HepG2 (cell line): ENCODE measurements around the gene HAUS1. TPM values are rescaled to one million over a fixed set of nuclear protein-coding genes. Genes with fewer than 3 reads are reported as not detected.

Experiments used
- ARNT2 ChIP-seq: sonication (generic); formaldehyde crosslinking; IDR thresholded peaks from 2 replicates; pipeline ENCODE4 v1.8.0; 2022; ENCODE audit warnings: mild to moderate bottlenecking, low read depth, missing genetic modification reagents, moderate library complexity
- CHCHD3 ChIP-seq: sonication (generic); formaldehyde crosslinking; IDR thresholded peaks from 2 replicates; pipeline ENCODE4 v1.8.0; 2022; ENCODE audit warnings: mild to moderate bottlenecking, missing genetic modification reagents, moderate library complexity
- DPF2 ChIP-seq: sonication (generic); formaldehyde crosslinking; IDR thresholded peaks from 2 replicates; pipeline ENCODE4 v1.4.0; 2020; ENCODE audit warnings: mild to moderate bottlenecking, low read depth, missing genetic modification reagents, borderline replicate concordance
- DRAP1 ChIP-seq: IDR thresholded peaks from 2 replicates; pipeline ENCODE4 v1.6.1; 2016; ENCODE audit warnings: missing genetic modification reagents, missing compliant biosample characterization
- FOXC1 ChIP-seq: sonication (generic); formaldehyde crosslinking; IDR thresholded peaks from 2 replicates; pipeline ENCODE4 v1.8.0; 2022; ENCODE audit warnings: mild to moderate bottlenecking, missing genetic modification reagents, borderline replicate concordance
- GATAD2A ChIP-seq: IDR thresholded peaks from 2 replicates; pipeline ENCODE4 v1.6.1; 2016
- GZF1 ChIP-seq: sonication (generic); formaldehyde crosslinking; IDR thresholded peaks from 2 replicates; pipeline ENCODE4 v1.5.1; 2020; ENCODE audit warnings: mild to moderate bottlenecking, missing genetic modification reagents
- HMG20A ChIP-seq: IDR thresholded peaks from 2 replicates; pipeline ENCODE4 v1.6.1; 2016; ENCODE audit warnings: borderline replicate concordance
- JUND ChIP-seq: sonication (generic); formaldehyde crosslinking; IDR thresholded peaks from 2 replicates; pipeline ENCODE4 v1.8.0; 2022; ENCODE audit warnings: mild to moderate bottlenecking, missing genetic modification reagents
- KAT7 ChIP-seq: IDR thresholded peaks from 2 replicates; pipeline ENCODE4 v1.6.1; 2018; ENCODE audit warnings: borderline replicate concordance, missing compliant biosample characterization
- KLF9 ChIP-seq: IDR thresholded peaks from 2 replicates; pipeline ENCODE4 v1.6.1; 2016; ENCODE audit warnings: low read depth
- LCORL ChIP-seq, 2 experiments: fragments of 450-650 bp in 1 of 2; sonication (generic) in 1 of 2; formaldehyde crosslinking in 1 of 2; IDR thresholded peaks; 2 replicates each; pipeline versions ENCODE4 v1.5.0 to v1.6.1; 2017 to 2020; ENCODE audit warnings: antibody characterized with exemption in 1 of 2, missing genetic modification reagents in 1 of 2
- NFIB ChIP-seq: sonication (generic); formaldehyde crosslinking; IDR thresholded peaks from 2 replicates; pipeline ENCODE4 v1.9.0; 2021; ENCODE audit warnings: missing genetic modification reagents, mild to moderate bottlenecking, borderline replicate concordance
- PCBP1 ChIP-seq: fragments of 200-400 bp; formaldehyde crosslinking; IDR thresholded peaks from 2 replicates; pipeline ENCODE4 v1.6.1; 2017; ENCODE audit warnings: mild to moderate bottlenecking, low read depth, low read length, borderline replicate concordance
- SCMH1 ChIP-seq: sonication (generic); formaldehyde crosslinking; IDR thresholded peaks from 2 replicates; pipeline ENCODE4 v1.9.0; 2021; ENCODE audit warnings: missing genetic modification reagents, mild to moderate bottlenecking, borderline replicate concordance
- SP4 ChIP-seq: sonication (generic); formaldehyde crosslinking; IDR thresholded peaks from 2 replicates; pipeline ENCODE4 v1.8.1; 2023; ENCODE audit warnings: mild to moderate bottlenecking, missing genetic modification reagents
- SRF ChIP-seq: IDR thresholded peaks from 2 replicates; pipeline ENCODE4 v1.6.1; 2011; ENCODE audit warnings: mild to moderate bottlenecking, low read depth, low read length, moderate library complexity
- STAT5B ChIP-seq: sonication (generic); formaldehyde crosslinking; IDR thresholded peaks from 2 replicates; pipeline ENCODE4 v1.4.0; 2020; ENCODE audit warnings: missing genetic modification reagents
- TFDP1 ChIP-seq: IDR thresholded peaks from 2 replicates; pipeline ENCODE4 v1.6.1; 2016; ENCODE audit warnings: missing compliant biosample characterization, missing genetic modification reagents, borderline replicate concordance
- ZBTB42 ChIP-seq: sonication (generic); formaldehyde crosslinking; IDR thresholded peaks from 2 replicates; pipeline ENCODE4 v1.5.0; 2020; ENCODE audit warnings: mild to moderate bottlenecking, missing genetic modification reagents
- ZNF253 ChIP-seq: sonication (generic); formaldehyde crosslinking; IDR thresholded peaks from 2 replicates; pipeline ENCODE4 v1.8.0; 2022; ENCODE audit warnings: mild to moderate bottlenecking, missing genetic modification reagents, borderline replicate concordance
- ZNF704 ChIP-seq: sonication (generic); formaldehyde crosslinking; IDR thresholded peaks from 2 replicates; pipeline ENCODE4 v1.8.1; 2023; ENCODE audit warnings: mild to moderate bottlenecking, inconsistent platforms, moderate library complexity, missing genetic modification reagents, borderline replicate concordance
- ZNF766 ChIP-seq: sonication (generic); formaldehyde crosslinking; IDR thresholded peaks from 2 replicates; pipeline ENCODE4 v1.5.0; 2020; ENCODE audit warnings: missing genetic modification reagents, borderline replicate concordance
- polyA plus RNA-seq, 8 experiments: library from polyadenylated mRNA; depleted of rRNA in 3 of 8; stranded (reverse) in 7 of 8; unstranded in 1 of 8; fragments of >200 nt; fragmentation: Illumina TruSeq in 4 of 8; extraction: Trizol in 4 of 8; gene quantifications; 2 replicates each; pipeline versions ENCODE4 v1.2.1 to v1.2.3, GENCODE V29; 2011 to 2016; ENCODE audit warnings: low read depth in 4 of 8, missing spikeins in 1 of 8, mixed read lengths in 1 of 8; ENCODE audit not compliant: insufficient read depth in 1 of 8
- total RNA-seq, 5 experiments: library from RNA; depleted of rRNA; stranded (reverse); fragments of >200 nt; fragmentation: Illumina TruSeq; extraction: Trizol; gene quantifications; 2 replicates each; pipeline ENCODE4 v1.2.3, GENCODE V29; 2016; ENCODE audit warnings: low read depth in 1 of 5
- TF ChIP-seq, protein P1 (sequence below): sonication (generic); formaldehyde crosslinking; IDR thresholded peaks from 2 replicates; pipeline ENCODE4 v1.5.1; 2020; ENCODE audit warnings: missing genetic modification reagents, mild to moderate bottlenecking, borderline replicate concordance

HAUS1 gene
- total and polyA plus RNA-seq, 2 of the 13 experiments (the other 11 are each of a cell fraction or from before 2014, with no cell fraction given) = 20.6 to 59.2 TPM

DNA sequence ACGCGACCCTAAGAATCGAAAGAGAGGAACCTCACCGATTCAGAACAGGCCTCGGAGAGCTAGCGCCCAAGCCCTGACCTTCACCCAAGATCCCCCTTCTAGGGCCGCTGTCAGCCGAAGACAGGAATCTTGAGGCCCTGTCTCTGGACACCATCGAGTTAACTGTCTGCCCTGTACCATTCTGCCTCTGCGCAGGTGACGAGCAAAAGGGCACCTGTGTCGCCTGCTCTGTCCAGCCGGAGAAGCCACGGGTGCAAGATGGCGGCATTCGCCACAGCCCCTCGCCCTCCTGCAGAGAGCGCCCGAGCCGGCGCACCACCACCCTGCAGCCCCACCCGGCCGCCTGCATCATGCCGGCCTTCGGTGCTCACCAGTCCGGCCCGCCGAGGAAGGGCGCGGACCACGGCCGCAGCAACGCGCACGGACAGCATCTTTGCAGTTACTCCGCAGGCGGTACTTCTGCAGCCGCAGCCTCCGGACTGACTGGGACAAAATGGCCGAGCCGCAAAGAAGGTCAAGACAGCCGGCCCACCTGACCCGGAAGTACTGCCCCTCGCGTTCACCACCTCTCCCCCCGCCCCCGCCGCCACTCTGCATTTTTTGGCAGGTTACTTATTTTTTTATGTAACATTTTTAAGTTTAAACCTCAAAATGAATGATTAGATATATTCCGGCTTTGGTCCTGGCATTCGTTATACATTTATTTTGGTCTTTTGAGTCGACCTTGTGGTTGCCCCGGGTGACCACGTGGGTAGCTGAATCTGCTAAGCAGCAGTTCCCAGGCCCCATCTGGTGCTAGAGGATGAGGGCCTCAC, 6.2 kb upstream of the HAUS1 start, which contains the start of gene ATP5F1A (continued):
- TF ChIP-seq ZNF253 (CRISPR knock-in tag) = 0 out of 2 replicates have a peak, but pooled peaks have one; percentile 50
- no peak for TF ChIP-seq GZF1
- TF ChIP-seq HMG20A (CRISPR knock-in tag) = no peak
- TF ChIP-seq, protein P1, sequence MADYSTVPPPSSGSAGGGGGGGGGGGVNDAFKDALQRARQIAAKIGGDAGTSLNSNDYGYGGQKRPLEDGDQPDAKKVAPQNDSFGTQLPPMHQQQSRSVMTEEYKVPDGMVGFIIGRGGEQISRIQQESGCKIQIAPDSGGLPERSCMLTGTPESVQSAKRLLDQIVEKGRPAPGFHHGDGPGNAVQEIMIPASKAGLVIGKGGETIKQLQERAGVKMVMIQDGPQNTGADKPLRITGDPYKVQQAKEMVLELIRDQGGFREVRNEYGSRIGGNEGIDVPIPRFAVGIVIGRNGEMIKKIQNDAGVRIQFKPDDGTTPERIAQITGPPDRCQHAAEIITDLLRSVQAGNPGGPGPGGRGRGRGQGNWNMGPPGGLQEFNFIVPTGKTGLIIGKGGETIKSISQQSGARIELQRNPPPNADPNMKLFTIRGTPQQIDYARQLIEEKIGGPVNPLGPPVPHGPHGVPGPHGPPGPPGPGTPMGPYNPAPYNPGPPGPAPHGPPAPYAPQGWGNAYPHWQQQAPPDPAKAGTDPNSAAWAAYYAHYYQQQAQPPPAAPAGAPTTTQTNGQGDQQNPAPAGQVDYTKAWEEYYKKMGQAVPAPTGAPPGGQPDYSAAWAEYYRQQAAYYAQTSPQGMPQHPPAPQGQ (CRISPR knock-in tag) = no peak; the same call in 1 of the 2 replicates
- TF ChIP-seq PCBP1 = no peak
- peak; percentile 81 for TF ChIP-seq FOXC1 (CRISPR knock-in tag)
- no peak for TF ChIP-seq LCORL (IDR thresholded peaks at IDR 0.05)
- TF ChIP-seq LCORL (CRISPR knock-in tag; IDR thresholded peaks at IDR 0.05) = peak; percentile 71; the same call in 1 of the 2 replicates
- TF ChIP-seq ZBTB42 (CRISPR knock-in tag) = 0 out of 2 replicates have a peak, but pooled peaks have one; percentile 25
- peak; percentile 32 for TF ChIP-seq ARNT2
- peak; percentile 50; the same call in 1 of the 2 replicates for TF ChIP-seq SP4 (CRISPR knock-in tag)
- peak; percentile 52; the same call in 1 of the 2 replicates for TF ChIP-seq DRAP1
- TF ChIP-seq SCMH1 (CRISPR knock-in tag) = no peak
- TF ChIP-seq KAT7 (CRISPR knock-in tag) = peak; percentile 64; the same call in 1 of the 2 replicates
- TF ChIP-seq CHCHD3 (CRISPR knock-in tag) = peak; percentile 64; the same call in 1 of the 2 replicates
- TF ChIP-seq ZNF704 (CRISPR knock-in tag) = peak; percentile 61; the same call in 1 of the 2 replicates
- TF ChIP-seq NFIB (CRISPR knock-in tag) = no peak
- no peak for TF ChIP-seq STAT5B (CRISPR knock-in tag)
- TF ChIP-seq KLF9 (CRISPR knock-in tag) = no peak
- no peak; the same call in 1 of the 2 replicates for TF ChIP-seq JUND (CRISPR knock-in tag)
- TF ChIP-seq TFDP1 (CRISPR knock-in tag) = no peak; the same call in 1 of the 2 replicates
- TF ChIP-seq GATAD2A = 0 out of 2 replicates have a peak, but pooled peaks have one; percentile 5
- TF ChIP-seq SRF = no peak
- no peak for TF ChIP-seq ZNF766 (CRISPR knock-in tag)
- TF ChIP-seq DPF2 (CRISPR knock-in tag) = no peak
